NCI-H146 treated with DMSO at 0.1 percent for 48 hours (cell line): ENCODE data around the gene PCDHGB7.
"Not testable (repeated sequence)": the region's sequence is repeated elsewhere in the genome, so short reads cannot be mapped to it uniquely, and the experiment has no call there.

Experiments used
- DNase-seq: peaks from one replicate; lab custom pipeline; 2025; ENCODE audit not compliant: unreplicated experiment; lab: John Stamatoyannopoulos, UW

Gene PCDHGB7

GRCh38 chr5:141417494-141418172 is at the start of gene PCDHGB7:
Gene PCDHGB7 (plus strand): TSS chr5:141417677. CDS start chr5:141417860, 183 bp downstream.
- DNase-seq = not testable (repeated sequence)

GRCh38 chr5:141369994-141370848 is 47.3 kb upstream of the PCDHGB7 start, which contains the start of gene PCDHGB3:
Gene PCDHGB3 (plus strand): TSS chr5:141370242. CDS start chr5:141370395, 153 bp downstream.
- no peak for DNase-seq

GRCh38 chr5:141371572-141372475 is 45.7 kb upstream of the PCDHGB7 start:
- no peak for DNase-seq

- DNase-seq = no peak
Measured at GRCh38 chr5:141373673-141374317, 43.7 kb upstream of the PCDHGB7 start, which contains the start of gene PCDHGA6. Gene PCDHGA6 (plus strand): TSS chr5:141373891. CDS start chr5:141374084, 193 bp downstream.

GRCh38 chr5:141374627-141375026 is 42.9 kb upstream of the PCDHGB7 start:
- no peak for DNase-seq

- not testable (repeated sequence) for DNase-seq
Measured at GRCh38 chr5:141375444-141376155, 41.9 kb upstream of the PCDHGB7 start.

- no peak for DNase-seq
Measured at GRCh38 chr5:141382469-141383294, 34.8 kb upstream of the PCDHGB7 start, which contains the start of gene PCDHGA7. Gene PCDHGA7 (plus strand): TSS chr5:141382742. CDS start chr5:141382900, 158 bp downstream.

GRCh38 chr5:141383345-141383744 is 34.1 kb upstream of the PCDHGB7 start:
- DNase-seq = no peak

GRCh38 chr5:141384471-141385267 is 32.8 kb upstream of the PCDHGB7 start:
- DNase-seq = no peak

- not testable (repeated sequence) for DNase-seq
Measured at GRCh38 chr5:141387557-141388311, 29.7 kb upstream of the PCDHGB7 start, which contains the start of gene PCDHGB4. Gene PCDHGB4 (plus strand): TSS chr5:141387698. CDS start chr5:141387885, 187 bp downstream.

- DNase-seq = no peak
Measured at GRCh38 chr5:141388661-141389060, 28.8 kb upstream of the PCDHGB7 start.

- no peak for DNase-seq
Measured at GRCh38 chr5:141389153-141390042, 28.1 kb upstream of the PCDHGB7 start.

GRCh38 chr5:141392429-141393198 is 24.9 kb upstream of the PCDHGB7 start, which contains the start of gene PCDHGA8:
Gene PCDHGA8 (plus strand): TSS chr5:141392633. CDS start chr5:141392814, 181 bp downstream.
- DNase-seq = no peak

GRCh38 chr5:141393267-141393666 is 24.2 kb upstream of the PCDHGB7 start:
- DNase-seq = no peak
